AG09319 (cell line): Measurements from ENCODE around the gene VSIG1.

Experiments used
- DNase-seq: peaks from one replicate; pipeline ENCODE4 v3.0.0-alpha.2; 2010; ENCODE audit warnings: low read depth; ENCODE audit errors: extremely low read depth
- CTCF ChIP-seq: IDR thresholded peaks from 2 replicates; pipeline ENCODE4 v1.5.1; 2011; ENCODE audit warnings: low read depth, mild to moderate bottlenecking, inconsistent platforms, low read length, moderate library complexity

Gene VSIG1

DNA sequence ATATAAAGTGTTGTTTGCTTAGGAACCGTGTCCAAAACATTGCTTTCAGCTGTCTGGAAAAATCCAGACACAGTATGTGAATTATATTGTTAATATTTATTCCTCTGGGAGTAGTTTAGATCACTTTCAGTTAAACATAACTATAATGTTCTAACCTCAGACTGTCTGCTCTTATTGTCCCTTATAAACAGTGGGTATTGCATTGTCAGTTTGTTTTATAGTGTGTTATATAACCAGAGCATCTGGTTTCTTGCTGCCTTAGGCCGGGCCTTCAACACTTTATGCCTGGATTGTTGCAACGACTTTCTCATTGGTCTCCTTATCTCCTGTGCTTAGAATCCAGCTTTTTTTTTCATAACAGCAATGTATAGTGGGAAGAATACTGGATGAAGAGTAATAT is 73.1 kb downstream of the VSIG1 start:
- no peak for DNase-seq
- no peak for TF ChIP-seq CTCF

GRCh38 chrX:108121291-108121690 is 76.4 kb downstream of the VSIG1 start:
- DNase-seq = no peak

DNA sequence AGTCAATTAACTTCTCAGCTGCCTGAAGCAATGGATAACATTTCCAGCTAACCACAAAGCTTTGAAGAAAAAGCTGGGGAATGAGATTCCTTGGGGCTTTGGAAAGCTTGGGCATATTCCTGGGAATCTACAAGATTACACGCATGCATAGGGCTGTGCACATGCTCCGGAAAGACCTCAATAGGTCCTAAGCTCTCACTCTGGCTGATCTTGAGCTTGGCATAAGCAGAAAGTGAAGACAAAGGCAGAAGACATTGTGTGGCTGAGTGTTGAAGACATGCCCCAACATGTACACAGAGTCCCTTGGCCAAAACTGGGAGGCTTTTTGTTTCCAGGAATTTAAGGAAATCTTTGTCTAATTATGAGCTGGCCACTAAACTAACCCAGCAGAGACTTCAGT is 77.9 kb downstream of the VSIG1 start:
- TF ChIP-seq CTCF = no peak
- DNase-seq = peak; percentile 19

More at GRCh38 chrX:108121291-108121690, 76.4 kb downstream of the VSIG1 start:
- no peak for TF ChIP-seq CTCF

DNA sequence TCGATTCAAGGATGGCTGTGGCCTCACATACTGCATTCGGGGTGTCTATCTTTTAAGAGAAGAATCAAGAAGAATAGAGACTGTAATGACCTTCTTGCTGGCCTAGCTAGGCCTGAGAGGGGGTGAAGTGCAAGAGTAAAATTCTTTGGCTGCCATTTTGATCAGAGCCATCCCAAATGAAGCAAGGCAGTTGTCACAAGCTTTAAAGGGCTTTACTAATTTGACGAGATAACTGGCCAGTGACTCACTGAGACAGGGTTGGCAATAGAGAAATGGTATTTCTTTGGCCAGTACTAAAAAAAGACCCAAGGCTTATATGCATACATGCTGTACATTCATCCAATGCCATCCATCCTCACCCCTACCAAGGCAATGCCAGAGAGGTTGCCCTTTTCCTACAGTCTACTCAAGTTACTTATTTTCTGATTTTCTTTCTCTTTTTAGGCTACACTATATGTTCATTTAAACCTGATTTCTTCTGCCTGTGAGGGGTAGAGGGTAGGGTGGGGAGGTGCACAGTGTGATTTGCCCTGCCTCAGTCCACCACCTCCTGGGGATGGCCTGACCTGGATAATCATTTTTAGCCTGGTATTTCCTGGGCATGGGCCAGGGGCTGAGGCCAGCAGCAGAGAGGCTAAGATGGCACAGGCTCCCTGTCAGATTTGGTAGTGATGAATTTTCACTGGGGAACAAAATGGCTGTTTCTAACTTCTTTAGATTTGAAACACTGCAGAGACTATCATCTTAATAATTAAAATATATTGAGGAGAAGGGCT is 78.9 kb downstream of the VSIG1 start:
- no peak for TF ChIP-seq CTCF
- no peak for DNase-seq

GRCh38 chrX:108126661-108127060 is 81.8 kb downstream of the VSIG1 start:
- no peak for DNase-seq
- TF ChIP-seq CTCF = no peak

DNA sequence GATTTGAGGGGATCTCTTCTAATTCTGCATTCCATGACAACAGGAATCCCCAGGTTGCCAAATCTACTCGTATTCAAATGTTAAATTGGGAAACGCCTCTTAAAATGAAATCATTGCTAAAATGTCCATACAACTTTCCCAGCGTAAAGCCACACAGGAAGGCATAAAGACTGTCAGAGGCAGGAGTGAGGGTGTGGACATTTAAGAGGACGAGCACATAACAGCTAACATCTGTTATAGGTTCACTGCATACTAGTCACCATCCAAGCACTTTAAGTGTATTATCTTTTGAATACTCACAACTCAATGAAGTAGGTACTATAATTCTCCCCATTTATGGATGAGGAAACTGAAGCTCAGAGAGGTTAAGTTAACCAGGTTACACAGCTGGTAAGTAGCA is 82.3 kb downstream of the VSIG1 start:
- no peak for TF ChIP-seq CTCF
- no peak for DNase-seq
